NCI-H1092 (cell line): ENCODE results near the gene PITHD1.
"Not testable (repeated sequence)": the region's sequence is repeated elsewhere in the genome, so short reads cannot be mapped to it uniquely, and the experiment has no call there.

Experiments used
- DNase-seq: peaks from one replicate; lab custom pipeline; 2025; lab: John Stamatoyannopoulos, UW

PITHD1 gene

GRCh38 chr1:23825762-23826522, 47.7 kb downstream of the PITHD1 start:
- DNase-seq: no peak

GRCh38 chr1:23826590-23826989, 48.4 kb downstream of the PITHD1 start:
- DNase-seq: not testable (repeated sequence)

DNA sequence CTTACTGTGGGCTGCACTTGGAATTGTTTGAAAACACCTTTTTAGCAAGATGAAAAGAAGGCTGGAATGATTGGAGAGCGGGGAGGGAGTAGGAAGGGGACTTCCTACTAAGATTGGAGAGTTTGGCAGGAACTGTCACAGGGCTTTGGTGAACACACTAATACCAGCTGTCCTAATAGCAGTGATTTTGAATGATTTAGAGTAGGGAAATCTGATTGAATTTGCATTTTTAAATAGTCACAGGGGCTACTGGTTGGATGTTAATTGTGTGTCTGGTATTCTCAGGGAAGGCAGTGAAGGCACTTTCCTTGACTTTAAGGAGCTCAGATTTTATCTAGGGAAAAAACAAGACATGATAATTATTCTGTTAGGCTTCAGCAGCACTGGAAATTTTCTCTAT, 49.5 kb downstream of the PITHD1 start:
- DNase-seq: no peak

GRCh38 chr1:23834156-23834555, 55.9 kb downstream of the PITHD1 start:
- DNase-seq: not testable (repeated sequence)

GRCh38 chr1:23836037-23836436, 57.8 kb downstream of the PITHD1 start:
- no peak for DNase-seq
